OCI-LY7 (cell line): ENCODE measurements around the gene FAM13A. TPM values are rescaled to one million over a fixed set of nuclear protein-coding genes. Genes with fewer than 3 reads are reported as not detected.

Experiments used
- BruUV-seq: library from RNA; stranded (reverse); fragments of 400-500 nt; replicated peaks from 2 replicates; lab custom pipeline; 2021; lab: Mats Ljungman, UMichigan
- CTCF ChIA-PET: fragments of 300-600 bp; sonication (Branson Sonifier 250); formaldehyde crosslinking; loops from one replicate; lab custom pipeline; 2022; ENCODE audit warnings: antibody characterized with exemption; ENCODE audit not compliant: unreplicated experiment; lab: Charles Lee
- POLR2A ChIA-PET: fragments of 300-600 bp; sonication (Branson Sonifier 250); formaldehyde crosslinking; loops from one replicate; lab custom pipeline; 2022; ENCODE audit warnings: antibody characterized with exemption; lab: Charles Lee
- DNase-seq: peaks from one replicate; pipeline ENCODE4 v3.0.0-alpha.2; 2015; ENCODE audit warnings: low spot score
- H2AFZ ChIP-seq: fragments of 200-600 bp; sonication (generic), shearing (Covaris generic); 2 replicates; pipeline ENCODE4 v1.6.1; 2014; ENCODE audit warnings: mild to moderate bottlenecking, antibody characterized with exemption, low read length, moderate library complexity
- H3K27ac ChIP-seq: fragments of 200-600 bp; sonication (generic); 2 replicates; pipeline ENCODE4 v1.5.1; 2014; ENCODE audit warnings: mixed run types, low read depth, mild to moderate bottlenecking, moderate library complexity, low read length, inconsistent platforms; ENCODE audit not compliant: poor library complexity, severe bottlenecking
- H3K36me3 ChIP-seq: fragments of 200-600 bp; sonication (generic); 2 replicates; pipeline ENCODE4 v1.6.1; 2014; ENCODE audit warnings: mild to moderate bottlenecking, antibody characterized with exemption, low read length, moderate library complexity, mixed read lengths; ENCODE audit not compliant: insufficient read depth
- H3K4me1 ChIP-seq: fragments of 200-600 bp; sonication (generic); 2 replicates; pipeline ENCODE4 v1.5.1; 2014; ENCODE audit warnings: mild to moderate bottlenecking, low read length; ENCODE audit not compliant: insufficient read depth, poor library complexity, severe bottlenecking
- H3K4me2 ChIP-seq: fragments of 200-600 bp; sonication (generic); 2 replicates; pipeline ENCODE4 v1.6.1; 2014; ENCODE audit warnings: mild to moderate bottlenecking, low read length
- H3K4me3 ChIP-seq: fragments of 200-600 bp; sonication (generic); 2 replicates; pipeline ENCODE4 v1.5.1; 2014; ENCODE audit warnings: mild to moderate bottlenecking, low read depth, low read length; ENCODE audit not compliant: poor library complexity, severe bottlenecking
- H3K79me2 ChIP-seq: fragments of 200-600 bp; sonication (generic); 2 replicates; pipeline ENCODE4 v1.6.1; 2016; ENCODE audit warnings: low read depth, mild to moderate bottlenecking, low read length, moderate library complexity, mixed read lengths; ENCODE audit not compliant: insufficient read depth
- H3K9me2 ChIP-seq: fragments of 200-600 bp; sonication (generic); 2 replicates; pipeline ENCODE4 v1.6.1; 2016; ENCODE audit warnings: mild to moderate bottlenecking, low read length, mixed read lengths; ENCODE audit not compliant: insufficient read depth
- H3K9me3 ChIP-seq: fragments of 200-600 bp; sonication (generic); 2 replicates; pipeline ENCODE4 v1.6.1; 2014; ENCODE audit warnings: mild to moderate bottlenecking, mixed run types, low read length, mixed read lengths
- H4K20me1 ChIP-seq: fragments of 200-600 bp; sonication (generic); 2 replicates; pipeline ENCODE4 v1.6.1; 2014; ENCODE audit warnings: mild to moderate bottlenecking, antibody characterized with exemption, low read length, moderate library complexity, mixed read lengths; ENCODE audit not compliant: insufficient read depth
- EZH2phosphoT487 ChIP-seq: fragments of 200-600 bp; sonication (generic); IDR thresholded peaks from 2 replicates; pipeline ENCODE4 v1.6.1; 2018; ENCODE audit warnings: low read depth, borderline replicate concordance, mild to moderate bottlenecking, mixed run types, antibody characterized with exemption, low read length, moderate library complexity, mixed read lengths
- intact Hi-C: fragments of 100-400 bp; cut with micrococcal nuclease; formaldehyde crosslinking; loops from one replicate; pipeline ENCODE4 v1.10.0; 2022; ENCODE audit not compliant: unreplicated experiment
- total RNA-seq, 2 experiments: library from RNA; depleted of rRNA in 1 of 2; stranded (reverse); fragments of >200 nt in 1 of 2; shearing (Covaris generic) in 1 of 2; gene quantifications; 2 replicates each; pipeline ENCODE4 v1.2.3, GENCODE V29; 2014 to 2022
- TF ChIP-seq, protein P1 (sequence below): fragments of 200-600 bp; sonication (generic); conservative IDR thresholded peaks from 2 replicates; pipeline ENCODE4 v1.5.1; 2014; ENCODE audit warnings: mild to moderate bottlenecking, antibody characterized with exemption, low read length, moderate library complexity, mixed read lengths

Gene FAM13A
- total RNA-seq, 2 experiments from 2014 or later = not detected

DNA sequence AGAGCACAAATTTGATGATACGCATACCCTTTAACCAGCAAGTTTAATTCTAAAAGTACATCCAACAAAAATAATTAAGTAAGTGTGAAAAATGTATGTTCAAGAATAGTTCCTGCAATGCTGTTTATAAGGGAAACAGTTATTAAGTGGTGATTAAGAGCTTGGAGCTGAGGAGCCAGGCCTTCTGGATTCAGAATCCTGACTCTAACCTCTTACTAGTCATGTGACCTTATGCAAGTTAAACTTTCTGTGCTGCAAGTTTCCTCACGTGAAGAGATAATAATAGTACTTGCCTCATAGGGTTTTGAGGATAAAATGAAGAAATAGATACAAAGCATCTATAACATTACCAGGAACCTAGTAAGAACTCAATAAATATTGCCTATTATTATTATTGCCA is 77.7 kb downstream of the FAM13A start:
- no peak overlapping the region for H2AFZ ChIP-seq
- no peaks in the 10 kb centered on the region for H4K20me1 ChIP-seq
- H3K27ac ChIP-seq = no peak overlapping the region
- no peaks in the 10 kb centered on the region for H3K4me1 ChIP-seq
- CTCF ChIA-PET = no interaction called here
- H3K36me3 ChIP-seq = no peaks in the 10 kb centered on the region
- BruUV-seq = no TSS peak
- DNase-seq = no peak
- POLR2A ChIA-PET = interaction anchor here (0.7 kb wide), 1 partner anchor 112 kb away, joined by 3 read pairs; no protein-coding TSS in a partner anchor
- H3K9me2 ChIP-seq = no peaks in the 10 kb centered on the region
- TF ChIP-seq, protein P1, sequence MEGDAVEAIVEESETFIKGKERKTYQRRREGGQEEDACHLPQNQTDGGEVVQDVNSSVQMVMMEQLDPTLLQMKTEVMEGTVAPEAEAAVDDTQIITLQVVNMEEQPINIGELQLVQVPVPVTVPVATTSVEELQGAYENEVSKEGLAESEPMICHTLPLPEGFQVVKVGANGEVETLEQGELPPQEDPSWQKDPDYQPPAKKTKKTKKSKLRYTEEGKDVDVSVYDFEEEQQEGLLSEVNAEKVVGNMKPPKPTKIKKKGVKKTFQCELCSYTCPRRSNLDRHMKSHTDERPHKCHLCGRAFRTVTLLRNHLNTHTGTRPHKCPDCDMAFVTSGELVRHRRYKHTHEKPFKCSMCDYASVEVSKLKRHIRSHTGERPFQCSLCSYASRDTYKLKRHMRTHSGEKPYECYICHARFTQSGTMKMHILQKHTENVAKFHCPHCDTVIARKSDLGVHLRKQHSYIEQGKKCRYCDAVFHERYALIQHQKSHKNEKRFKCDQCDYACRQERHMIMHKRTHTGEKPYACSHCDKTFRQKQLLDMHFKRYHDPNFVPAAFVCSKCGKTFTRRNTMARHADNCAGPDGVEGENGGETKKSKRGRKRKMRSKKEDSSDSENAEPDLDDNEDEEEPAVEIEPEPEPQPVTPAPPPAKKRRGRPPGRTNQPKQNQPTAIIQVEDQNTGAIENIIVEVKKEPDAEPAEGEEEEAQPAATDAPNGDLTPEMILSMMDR = no peak
- no peak for TF ChIP-seq EZH2phosphoT487
- H3K4me2 ChIP-seq = no peak overlapping the region
- intact Hi-C loops = no loop called here
- H3K4me3 ChIP-seq = no peak overlapping the region
- H3K9me3 ChIP-seq = no peaks in the 10 kb centered on the region
- no peaks in the 10 kb centered on the region for H3K79me2 ChIP-seq

DNA sequence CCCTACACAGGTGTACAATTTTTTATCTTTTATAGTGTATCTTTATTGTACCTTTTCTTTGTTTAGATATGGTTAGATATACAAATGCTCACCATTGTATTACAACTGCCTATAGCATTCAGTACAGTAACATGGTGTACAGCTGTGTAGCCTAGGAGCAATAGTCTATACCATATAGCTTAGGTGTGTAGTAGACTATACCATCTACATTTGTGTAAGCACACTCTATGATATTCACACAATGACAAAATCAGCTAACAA is 80.3 kb downstream of the FAM13A start:
- H3K4me1 ChIP-seq = no peaks in the 10 kb centered on the region
- H3K36me3 ChIP-seq = no peaks in the 10 kb centered on the region
- CTCF ChIA-PET = no interaction called here
- H3K27ac ChIP-seq = no peak overlapping the region
- no peaks in the 10 kb centered on the region for H3K79me2 ChIP-seq
- no TSS peak for BruUV-seq
- DNase-seq = no peak
- intact Hi-C loops = no loop called here
- H3K9me3 ChIP-seq = no peaks in the 10 kb centered on the region
- no peak for TF ChIP-seq EZH2phosphoT487
- TF ChIP-seq, protein P1 = no peak
- H3K4me2 ChIP-seq = no peak overlapping the region
- POLR2A ChIA-PET = no interaction called here
- H2AFZ ChIP-seq = no peak overlapping the region
- H3K9me2 ChIP-seq = no peaks in the 10 kb centered on the region
- H4K20me1 ChIP-seq = no peaks in the 10 kb centered on the region
- H3K4me3 ChIP-seq = no peak overlapping the region

DNA sequence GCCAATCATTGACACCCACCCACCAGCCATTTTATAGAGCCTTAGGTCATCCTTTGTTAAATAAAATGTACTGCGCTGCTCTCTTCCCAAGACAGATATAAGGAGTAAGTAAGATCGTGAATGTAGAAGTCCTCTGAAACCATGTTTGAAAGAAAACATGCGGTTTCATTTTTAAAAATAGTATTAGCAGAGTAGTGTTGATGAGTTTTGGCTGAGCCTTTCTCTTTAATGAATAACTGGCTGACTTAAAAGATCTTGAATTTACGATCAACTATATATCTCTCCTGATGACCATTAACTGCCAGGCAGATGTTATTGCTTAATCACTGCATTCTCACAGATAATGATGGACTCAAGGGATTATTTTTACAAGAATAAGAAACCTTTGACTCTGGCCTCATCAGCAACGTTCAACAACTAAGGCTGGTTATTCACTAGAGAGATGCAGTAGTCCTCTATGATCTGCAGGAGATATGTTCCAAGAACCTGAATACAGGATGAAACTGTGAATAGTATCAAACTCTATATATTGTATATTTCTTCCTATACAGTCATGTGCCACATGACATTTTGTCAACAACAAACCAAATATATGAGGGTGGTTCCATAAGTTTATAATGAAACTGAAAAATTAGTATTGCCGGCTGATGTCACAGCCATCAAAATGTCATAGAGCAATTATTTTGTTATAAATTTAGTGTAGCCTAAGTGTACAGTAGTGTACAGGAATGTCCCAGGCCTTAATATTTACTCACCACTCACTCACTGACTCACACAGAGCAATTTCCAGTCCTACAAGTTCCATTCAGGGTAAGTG is 80.8 kb downstream of the FAM13A start:
- DNase-seq = no peak
- Histone ChIP-seq H3K79me2 (no peaks in the 10 kb centered on the region), H3K36me3 (no peaks in the 10 kb centered on the region), H3K4me1 (no peaks in the 10 kb centered on the region), H2AFZ (no peak overlapping the region), H3K9me2 (no peaks in the 10 kb centered on the region), H3K4me3 (no peak overlapping the region), H3K4me2 (no peak overlapping the region), H3K9me3 (no peaks in the 10 kb centered on the region), H3K27ac (no peak overlapping the region), H4K20me1 (no peaks in the 10 kb centered on the region)
- CTCF ChIA-PET = no interaction called here
- POLR2A ChIA-PET = no interaction called here
- BruUV-seq = no TSS peak
- no peak for TF ChIP-seq EZH2phosphoT487
- TF ChIP-seq, protein P1 = no peak
- intact Hi-C loops = no loop called here
